ENCODE data around the gene THYN1. TPM values are rescaled to one million over a fixed set of nuclear protein-coding genes. Genes with fewer than 3 reads are reported as not detected.
A peak's percentile ranks its signal among the peaks of the same experiment; 100 is the strongest.

The THYN1 gene
- total and polyA plus RNA-seq, 4 donors = 28.3 to 64.4 (median 39.5) TPM

- Histone ChIP-seq H3K36me3 (ENCODE audit: control insufficient read depth in 1 of 2, insufficient read depth in 2 of 2, low read length in 1 of 2) (peaks cover 0 to 1% of the 10 kb centered on the region in 2 donors), H3K27me3 (ENCODE audit: control insufficient read depth in 1 of 2, insufficient read depth in 2 of 2, low read length in 1 of 2) (no peaks in the 10 kb centered on the region), H3K9me3 (ENCODE audit: control insufficient read depth, low read length) (no peaks in the 10 kb centered on the region), H3K27ac (ENCODE audit: low read depth in 1 of 2, low read length in 2 of 2) (peak within 1 kb of the TSS in 1 of 2 donors; percentile 78), H3K4me3 (ENCODE audit: low read length in 2 of 2) (peak within 1 kb of the TSS; percentile 73 to 79), H3K4me1 (ENCODE audit: control insufficient read depth in 1 of 2, insufficient read depth in 2 of 2, low read length in 2 of 2) (peaks cover 0 to 5% of the 10 kb centered on the region in 2 donors)
- peak; percentile 98 to 99 for DNase-seq
- 0% methylated on average over 72 to 89 of the region's 89 CpGs for WGBS, 2 donors
- intact Hi-C loops (cut with DNase I) = loop anchor here in 1 of 2 donors (10.0 kb wide), 1 partner anchor 169 kb away; no protein-coding TSS in a partner anchor
- ATAC-seq (ENCODE audit: low FRiP score) = peak; percentile 98
These were observed 29.1 kb downstream of the THYN1 start, which contains the start of the genes NCAPD3 and VPS26B for GRCh38 chr11:134223836-134224709. TSS of gene NCAPD3 (minus strand) at chr11:134223967. CDS start at chr11:134223926, 41 bp downstream. TSS of gene VPS26B (plus strand) at chr11:134224671. CDS start at chr11:134225123, 452 bp downstream.

- peaks cover 0 to 4% of the 10 kb centered on the region in 2 donors for H3K36me3 ChIP-seq (ENCODE audit: control insufficient read depth in 1 of 2, insufficient read depth in 2 of 2, low read length in 1 of 2)
- intact Hi-C loops (cut with DNase I) = loop anchor here in 1 of 2 donors (10.0 kb wide), 1 partner anchor 168 kb away; no protein-coding TSS in a partner anchor
- no peak for DNase-seq
- ATAC-seq (ENCODE audit: low FRiP score) = no peak
- no peak overlapping the region for H3K27ac ChIP-seq (ENCODE audit: low read depth in 1 of 2, low read length in 2 of 2)
- 6% methylated on average over 5 of the region's 5 CpGs for WGBS, 2 donors
- no peaks in the 10 kb centered on the region for H3K9me3 ChIP-seq (ENCODE audit: control insufficient read depth, low read length)
- peak overlapping the region; percentile 48 to 61 for H3K4me3 ChIP-seq (ENCODE audit: low read length in 2 of 2)
- peaks cover 0 to 5% of the 10 kb centered on the region in 2 donors for H3K4me1 ChIP-seq (ENCODE audit: control insufficient read depth in 1 of 2, insufficient read depth in 2 of 2, low read length in 2 of 2)
- H3K27me3 ChIP-seq (ENCODE audit: control insufficient read depth in 1 of 2, insufficient read depth in 2 of 2, low read length in 1 of 2) = no peaks in the 10 kb centered on the region
These were observed 30.0 kb downstream of the THYN1 start for GRCh38 chr11:134223121-134223520.

GRCh38 chr11:134216816-134217215, 36.3 kb downstream of the THYN1 start:
- intact Hi-C loops (cut with DNase I) = no loop called here

GRCh38 chr11:134215836-134216235, 37.3 kb downstream of the THYN1 start:
- H3K36me3 ChIP-seq (ENCODE audit: control insufficient read depth in 1 of 2, insufficient read depth in 2 of 2, low read length in 1 of 2) = peaks cover 0 to 4% of the 10 kb centered on the region in 2 donors
- no peak for DNase-seq
- H3K27me3 ChIP-seq (ENCODE audit: control insufficient read depth in 1 of 2, insufficient read depth in 2 of 2, low read length in 1 of 2) = no peaks in the 10 kb centered on the region
- no peak overlapping the region for H3K27ac ChIP-seq (ENCODE audit: low read depth in 1 of 2, low read length in 2 of 2)
- no peak overlapping the region for H3K4me3 ChIP-seq (ENCODE audit: low read length in 2 of 2)
- no peaks in the 10 kb centered on the region for H3K4me1 ChIP-seq (ENCODE audit: control insufficient read depth in 1 of 2, insufficient read depth in 2 of 2, low read length in 2 of 2)
- intact Hi-C loops (cut with DNase I) = no loop called here
- WGBS, 2 donors = 75 to 81% methylated on average over 7 of the region's 7 CpGs
- no peak for ATAC-seq (ENCODE audit: low FRiP score)
- no peaks in the 10 kb centered on the region for H3K9me3 ChIP-seq (ENCODE audit: control insufficient read depth, low read length)

More at GRCh38 chr11:134216816-134217215, 36.3 kb downstream of the THYN1 start:
- H3K27ac ChIP-seq (ENCODE audit: low read depth in 1 of 2, low read length in 2 of 2) = no peak overlapping the region
- no peaks in the 10 kb centered on the region for H3K27me3 ChIP-seq (ENCODE audit: control insufficient read depth in 1 of 2, insufficient read depth in 2 of 2, low read length in 1 of 2)
- H3K4me1 ChIP-seq (ENCODE audit: control insufficient read depth in 1 of 2, insufficient read depth in 2 of 2, low read length in 2 of 2) = no peaks in the 10 kb centered on the region
- H3K9me3 ChIP-seq (ENCODE audit: control insufficient read depth, low read length) = no peaks in the 10 kb centered on the region
- peaks cover 0 to 4% of the 10 kb centered on the region in 2 donors for H3K36me3 ChIP-seq (ENCODE audit: control insufficient read depth in 1 of 2, insufficient read depth in 2 of 2, low read length in 1 of 2)
- no peak for DNase-seq
- WGBS, 2 donors = 95 to 97% methylated on average over 3 of the region's 3 CpGs
- H3K4me3 ChIP-seq (ENCODE audit: low read length in 2 of 2) = no peak overlapping the region
- ATAC-seq (ENCODE audit: low FRiP score) = no peak

GRCh38 chr11:134207538-134208239, 45.5 kb downstream of the THYN1 start:
- Histone ChIP-seq H3K27me3 (ENCODE audit: control insufficient read depth in 1 of 2, insufficient read depth in 2 of 2, low read length in 1 of 2) (no peaks in the 10 kb centered on the region), H3K4me1 (ENCODE audit: control insufficient read depth in 1 of 2, insufficient read depth in 2 of 2, low read length in 2 of 2) (no peaks in the 10 kb centered on the region), H3K9me3 (ENCODE audit: control insufficient read depth, low read length) (no peaks in the 10 kb centered on the region), H3K4me3 (ENCODE audit: low read length in 2 of 2) (no peak overlapping the region), H3K27ac (ENCODE audit: low read depth in 1 of 2, low read length in 2 of 2) (no peak overlapping the region), H3K36me3 (ENCODE audit: control insufficient read depth in 1 of 2, insufficient read depth in 2 of 2, low read length in 1 of 2) (peaks cover 5 to 7% of the 10 kb centered on the region in 2 donors)
- ATAC-seq (ENCODE audit: low FRiP score) (no peak), DNase-seq (peak in 1 of 2 donors; percentile 56)
- WGBS, 2 donors = 84 to 87% methylated on average over 16 of the region's 16 CpGs
- intact Hi-C loops (cut with DNase I) = no loop called here

- no peaks in the 10 kb centered on the region for H3K9me3 ChIP-seq (ENCODE audit: control insufficient read depth, low read length)
- no peaks in the 10 kb centered on the region for H3K4me1 ChIP-seq (ENCODE audit: control insufficient read depth in 1 of 2, insufficient read depth in 2 of 2, low read length in 2 of 2)
- DNase-seq (no peak), ATAC-seq (ENCODE audit: low FRiP score) (no peak)
- no peak overlapping the region for H3K27ac ChIP-seq (ENCODE audit: low read depth in 1 of 2, low read length in 2 of 2)
- H3K27me3 ChIP-seq (ENCODE audit: control insufficient read depth in 1 of 2, insufficient read depth in 2 of 2, low read length in 1 of 2) = no peaks in the 10 kb centered on the region
- no peak overlapping the region for H3K4me3 ChIP-seq (ENCODE audit: low read length in 2 of 2)
- WGBS, 2 donors = 94 to 95% methylated on average over 5 of the region's 5 CpGs
- intact Hi-C loops (cut with DNase I) = no loop called here
- H3K36me3 ChIP-seq (ENCODE audit: control insufficient read depth in 1 of 2, insufficient read depth in 2 of 2, low read length in 1 of 2) = peaks cover 5 to 7% of the 10 kb centered on the region in 2 donors
These were observed 47.0 kb downstream of the THYN1 start for GRCh38 chr11:134206185-134206584.

- ATAC-seq (ENCODE audit: low FRiP score) (no peak), DNase-seq (no peak)
- H3K36me3 ChIP-seq (ENCODE audit: control insufficient read depth in 1 of 2, insufficient read depth in 2 of 2, low read length in 1 of 2) = peaks cover 5 to 7% of the 10 kb centered on the region in 2 donors
- intact Hi-C loops (cut with DNase I) = no loop called here
- WGBS, 2 donors = 91 to 93% methylated on average over 9 of the region's 9 CpGs
- H3K4me3 ChIP-seq (ENCODE audit: low read length in 2 of 2) = no peak overlapping the region
- H3K27me3 ChIP-seq (ENCODE audit: control insufficient read depth in 1 of 2, insufficient read depth in 2 of 2, low read length in 1 of 2) = no peaks in the 10 kb centered on the region
- H3K9me3 ChIP-seq (ENCODE audit: control insufficient read depth, low read length) = no peaks in the 10 kb centered on the region
- H3K4me1 ChIP-seq (ENCODE audit: control insufficient read depth in 1 of 2, insufficient read depth in 2 of 2, low read length in 2 of 2) = no peaks in the 10 kb centered on the region
- no peak overlapping the region for H3K27ac ChIP-seq (ENCODE audit: low read depth in 1 of 2, low read length in 2 of 2)
These were observed 47.4 kb downstream of the THYN1 start for GRCh38 chr11:134205729-134206128.

- WGBS, 2 donors = 92 to 93% methylated on average over 4 of the region's 4 CpGs
- H3K27ac ChIP-seq (ENCODE audit: low read depth in 1 of 2, low read length in 2 of 2) = no peak overlapping the region
- H3K9me3 ChIP-seq (ENCODE audit: control insufficient read depth, low read length) = no peaks in the 10 kb centered on the region
- peaks cover 5 to 7% of the 10 kb centered on the region in 2 donors for H3K36me3 ChIP-seq (ENCODE audit: control insufficient read depth in 1 of 2, insufficient read depth in 2 of 2, low read length in 1 of 2)
- no peak overlapping the region for H3K4me3 ChIP-seq (ENCODE audit: low read length in 2 of 2)
- no peaks in the 10 kb centered on the region for H3K27me3 ChIP-seq (ENCODE audit: control insufficient read depth in 1 of 2, insufficient read depth in 2 of 2, low read length in 1 of 2)
- no peak for DNase-seq
- intact Hi-C loops (cut with DNase I) = no loop called here
- no peak for ATAC-seq (ENCODE audit: low FRiP score)
- no peaks in the 10 kb centered on the region for H3K4me1 ChIP-seq (ENCODE audit: control insufficient read depth in 1 of 2, insufficient read depth in 2 of 2, low read length in 2 of 2)
These were observed 50.5 kb downstream of the THYN1 start for GRCh38 chr11:134202661-134203060.
